ENCODE results near the gene SHROOM3. TPM values are rescaled to one million over a fixed set of nuclear protein-coding genes. Genes with fewer than 3 reads are reported as not detected.

The SHROOM3 gene
- total RNA-seq, 2 experiments from 2014 or later: not detected

DNA sequence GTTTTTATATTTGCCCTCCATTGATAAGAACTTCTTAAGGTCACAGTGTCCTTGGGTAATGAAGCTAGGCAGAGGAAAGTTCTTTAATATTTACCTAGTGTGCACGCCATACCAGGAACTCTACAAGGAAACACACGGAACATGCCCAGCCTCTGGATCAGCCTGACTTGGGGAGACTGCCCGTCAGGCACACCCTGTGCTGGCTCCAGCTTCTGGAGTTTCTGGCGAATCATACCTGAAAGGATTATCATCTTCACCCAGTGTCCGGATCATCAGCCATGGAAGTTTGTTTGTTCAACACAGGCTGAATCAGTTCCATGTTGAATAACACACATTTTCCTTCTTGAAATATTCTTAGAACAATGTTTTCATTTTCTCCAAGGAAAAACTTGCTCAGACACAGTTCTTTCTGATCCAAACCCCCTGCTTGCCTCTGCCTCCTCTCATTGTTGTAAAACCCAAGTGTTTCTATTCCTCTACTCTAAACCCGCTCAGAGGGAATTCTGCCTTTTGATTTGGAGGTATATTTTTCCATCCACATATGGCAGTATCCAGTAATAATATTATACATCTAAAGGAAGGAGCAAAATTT, 176.7 kb downstream of the SHROOM3 start:
- DNase-seq: no peak
- no peaks in the 10 kb centered on the region for H3K36me3 Mint-ChIP-seq (ENCODE audit: low read depth)
- H3K4me3 Mint-ChIP-seq: no peak overlapping the region
- no peaks in the 10 kb centered on the region for H3K4me1 Mint-ChIP-seq
- POLR2A ChIA-PET: no interaction called here
- H3K9me3 Mint-ChIP-seq: no peaks in the 10 kb centered on the region
- H3K27ac Mint-ChIP-seq: no peak overlapping the region
- CTCF ChIA-PET: no interaction called here
- peaks cover 19% of the 10 kb centered on the region for H3K27me3 Mint-ChIP-seq

DNA sequence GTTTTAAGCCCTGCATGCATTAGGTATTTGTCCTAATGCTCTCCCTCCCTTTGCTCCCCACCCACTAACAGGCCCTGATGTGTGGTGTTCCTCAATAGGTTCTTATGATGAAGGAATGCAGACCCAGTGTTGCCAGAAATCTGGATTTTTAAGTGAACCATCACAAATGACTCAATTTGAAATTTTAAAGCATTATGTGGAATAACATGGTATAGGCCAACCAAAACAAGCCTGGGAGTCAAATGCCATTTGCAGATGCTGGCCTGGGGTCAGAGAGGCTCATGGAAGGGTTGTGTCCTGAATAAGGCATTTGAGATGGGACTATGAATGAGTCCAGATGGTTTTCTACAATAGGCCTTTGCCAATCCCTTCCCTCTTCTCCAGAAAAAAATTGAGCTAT, 179.6 kb downstream of the SHROOM3 start:
- Mint-ChIP-seq H3K4me3 (no peak overlapping the region), H3K36me3 (ENCODE audit: low read depth) (no peaks in the 10 kb centered on the region), H3K4me1 (no peaks in the 10 kb centered on the region), H3K9me3 (no peaks in the 10 kb centered on the region), H3K27ac (no peak overlapping the region), H3K27me3 (peaks cover 27% of the 10 kb centered on the region)
- POLR2A ChIA-PET: no interaction called here
- CTCF ChIA-PET: no interaction called here
- no peak for DNase-seq

DNA sequence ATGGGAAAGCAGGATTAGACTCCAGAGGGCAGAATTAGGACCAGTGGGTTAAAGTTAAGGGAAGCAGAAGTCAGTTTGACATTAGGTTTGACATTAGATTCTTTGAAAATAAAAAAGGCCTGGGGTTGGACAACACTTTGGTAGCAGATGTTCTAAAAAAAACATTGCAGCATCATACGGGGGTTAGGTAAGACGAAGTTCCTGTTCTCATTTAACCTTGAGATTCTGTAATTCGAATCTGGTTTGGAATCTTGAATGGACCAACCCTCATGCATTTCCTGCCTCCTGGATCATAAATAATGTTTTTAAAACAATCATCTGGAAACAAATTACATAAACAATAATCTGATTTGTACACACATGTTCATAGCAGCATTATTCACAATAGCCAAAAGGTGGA, 181.0 kb downstream of the SHROOM3 start:
- H3K36me3 Mint-ChIP-seq (ENCODE audit: low read depth): no peaks in the 10 kb centered on the region
- DNase-seq: no peak
- no peaks in the 10 kb centered on the region for H3K4me1 Mint-ChIP-seq
- H3K27me3 Mint-ChIP-seq: peaks cover 29% of the 10 kb centered on the region
- no peak overlapping the region for H3K4me3 Mint-ChIP-seq
- H3K9me3 Mint-ChIP-seq: no peaks in the 10 kb centered on the region
- CTCF ChIA-PET: no interaction called here
- no peak overlapping the region for H3K27ac Mint-ChIP-seq
- POLR2A ChIA-PET: no interaction called here

DNA sequence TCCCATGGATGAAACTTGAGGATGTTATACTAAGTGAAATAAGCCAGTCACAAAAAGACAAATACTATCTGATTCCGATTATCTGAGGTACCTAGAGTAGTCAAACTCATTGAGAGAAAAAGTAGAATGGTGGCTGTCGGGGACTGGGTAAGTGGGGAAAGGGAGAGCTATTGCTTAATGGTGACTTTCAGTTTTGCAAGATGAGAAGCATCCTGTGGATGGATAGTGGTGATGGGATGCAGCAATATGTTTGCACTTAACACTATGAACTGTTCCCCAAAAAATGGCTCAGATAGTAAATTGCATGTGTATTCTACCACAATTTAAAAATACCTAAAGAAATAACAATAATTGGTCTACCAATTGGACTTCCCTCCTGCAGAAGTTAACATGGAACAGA, 181.5 kb downstream of the SHROOM3 start:
- Mint-ChIP-seq H3K9me3 (no peaks in the 10 kb centered on the region), H3K36me3 (ENCODE audit: low read depth) (no peaks in the 10 kb centered on the region), H3K27me3 (peaks cover 27% of the 10 kb centered on the region), H3K4me3 (no peak overlapping the region), H3K27ac (no peak overlapping the region), H3K4me1 (no peaks in the 10 kb centered on the region)
- no peak for DNase-seq
- ChIA-PET POLR2A (no interaction called here), CTCF (no interaction called here)

DNA sequence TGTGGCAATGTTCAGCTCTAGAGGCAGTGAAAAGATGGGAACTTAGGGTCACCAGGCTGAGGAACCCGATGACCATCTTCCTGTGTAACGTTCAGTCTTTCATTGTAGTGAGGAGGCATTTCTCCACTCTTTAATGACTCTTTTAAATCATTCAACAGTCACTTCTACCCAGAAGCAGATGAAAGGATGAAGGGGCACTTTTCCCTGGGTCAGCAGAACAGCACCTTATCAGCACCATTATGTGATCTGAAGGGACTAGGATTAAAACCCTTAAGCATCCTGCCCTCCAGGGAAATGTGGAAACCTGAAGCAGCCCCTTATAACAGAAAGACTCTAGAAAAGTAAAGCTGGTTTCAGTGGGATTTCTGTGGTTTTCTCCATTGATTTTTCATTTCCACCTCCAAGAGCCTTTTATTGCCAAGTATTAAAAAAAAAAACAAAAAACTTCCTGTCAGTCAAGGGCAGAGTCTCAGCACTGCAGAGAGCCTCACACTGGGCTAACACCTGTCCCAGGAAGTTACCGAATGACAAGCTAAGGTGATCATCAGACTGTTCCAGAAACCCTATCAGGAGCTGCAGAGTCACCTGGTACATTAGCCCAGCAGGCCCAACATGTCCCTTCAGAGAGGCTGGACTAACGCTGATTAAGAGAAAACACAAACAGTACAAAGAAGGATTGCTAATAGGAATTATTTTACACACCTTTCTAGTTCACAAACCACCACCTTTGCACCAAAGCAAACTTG, 185.9 kb downstream of the SHROOM3 start:
- CTCF ChIA-PET: no interaction called here
- POLR2A ChIA-PET: no interaction called here
- Mint-ChIP-seq H3K36me3 (ENCODE audit: low read depth) (no peaks in the 10 kb centered on the region), H3K27me3 (peaks cover 31% of the 10 kb centered on the region), H3K9me3 (no peaks in the 10 kb centered on the region), H3K27ac (no peak overlapping the region), H3K4me1 (no peaks in the 10 kb centered on the region), H3K4me3 (no peak overlapping the region)
- DNase-seq: no peak

DNA sequence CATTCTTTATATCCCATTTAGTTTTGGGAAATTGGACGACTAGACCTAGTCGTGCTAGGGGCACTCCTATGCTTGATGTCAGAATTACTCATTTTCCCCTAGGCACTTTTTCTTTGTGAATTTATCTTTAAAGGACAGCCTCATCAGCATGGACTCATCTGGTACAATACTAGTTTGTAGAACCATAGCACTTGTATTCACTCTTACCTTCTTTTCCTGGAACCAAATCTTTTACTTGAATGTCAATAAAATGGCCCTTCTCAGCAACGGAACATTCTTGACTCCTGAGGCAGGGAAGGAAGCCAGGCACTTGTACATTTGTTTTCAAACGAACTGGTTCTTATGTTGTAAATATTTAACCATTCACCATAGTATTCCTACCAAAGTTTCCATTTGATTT, 187.1 kb downstream of the SHROOM3 start:
- CTCF ChIA-PET: interaction anchor here (0.5 kb wide), 1 partner anchor 12 kb away, joined by 3 read pairs; no protein-coding TSS in a partner anchor
- POLR2A ChIA-PET: no interaction called here

DNA sequence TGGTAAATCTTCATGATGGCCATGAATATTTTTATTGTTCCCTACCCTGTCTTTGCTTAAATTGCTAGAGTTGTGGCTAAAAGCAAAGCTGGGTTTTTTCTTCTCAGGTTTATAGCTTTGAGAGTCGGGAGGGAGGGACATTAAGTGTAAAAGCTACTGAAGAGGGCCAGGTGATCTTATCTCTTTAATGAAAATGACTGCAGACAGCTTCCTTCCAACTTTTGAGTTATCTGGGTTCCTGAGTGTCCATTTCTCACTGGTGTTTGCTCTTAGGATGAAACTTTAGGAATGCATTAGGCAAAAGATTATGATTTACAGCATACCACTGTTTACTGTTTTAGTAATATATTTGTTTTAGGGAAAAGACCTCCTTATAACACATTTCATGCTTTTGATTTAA, 187.7 kb downstream of the SHROOM3 start:
- POLR2A ChIA-PET: no interaction called here
- Mint-ChIP-seq H3K9me3 (no peaks in the 10 kb centered on the region), H3K27me3 (peaks cover 29% of the 10 kb centered on the region), H3K27ac (no peak overlapping the region), H3K36me3 (ENCODE audit: low read depth) (no peaks in the 10 kb centered on the region), H3K4me3 (no peak overlapping the region), H3K4me1 (no peaks in the 10 kb centered on the region)
- CTCF ChIA-PET: interaction anchor here (0.5 kb wide), 1 partner anchor 11 kb away, joined by 3 read pairs; no protein-coding TSS in a partner anchor
- DNase-seq: no peak

More for the DNA sequence above, 187.1 kb downstream of the SHROOM3 start:
- H3K4me3 Mint-ChIP-seq: no peak overlapping the region
- no peak overlapping the region for H3K27ac Mint-ChIP-seq
- H3K27me3 Mint-ChIP-seq: peaks cover 29% of the 10 kb centered on the region
- H3K36me3 Mint-ChIP-seq (ENCODE audit: low read depth): no peaks in the 10 kb centered on the region
- DNase-seq: no peak
- H3K9me3 Mint-ChIP-seq: no peaks in the 10 kb centered on the region
- no peaks in the 10 kb centered on the region for H3K4me1 Mint-ChIP-seq

DNA sequence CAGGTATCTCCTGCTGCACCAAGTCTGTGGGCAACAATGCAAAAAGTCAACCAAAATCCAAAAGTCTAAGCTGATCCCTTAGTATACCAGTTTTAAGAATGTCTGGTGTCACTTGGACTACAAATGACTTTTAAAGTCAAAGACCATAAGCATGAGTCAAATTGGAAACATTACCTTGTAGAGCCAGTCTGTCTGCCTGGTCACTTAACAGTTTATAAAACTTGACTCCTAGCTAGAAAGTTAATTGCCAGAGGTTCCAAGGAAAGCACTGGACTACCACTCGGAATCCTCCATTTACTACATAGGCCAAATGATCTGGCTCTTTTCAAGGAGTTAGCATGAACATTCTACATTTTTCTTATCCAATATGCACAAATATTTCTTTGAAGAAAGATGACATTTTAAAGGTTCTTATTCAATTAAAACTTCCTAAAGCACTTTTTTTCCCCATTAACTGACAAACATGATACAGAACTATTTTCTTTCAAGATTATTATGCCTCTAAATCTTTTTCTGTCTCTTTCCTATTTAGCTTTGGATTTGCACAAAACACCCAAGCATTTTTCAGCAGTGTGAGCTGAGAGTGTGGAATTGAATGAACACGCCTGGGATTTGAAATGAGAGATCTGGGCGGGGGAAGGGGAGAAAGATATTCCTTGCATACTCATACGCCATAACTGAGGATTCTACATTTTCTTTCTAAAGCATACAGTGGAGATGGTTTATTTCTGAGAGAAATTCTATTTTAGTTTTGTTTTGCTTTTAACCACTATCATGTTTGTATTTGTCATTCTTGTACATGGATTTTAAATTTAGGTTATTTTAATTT, 188.4 kb downstream of the SHROOM3 start:
- DNase-seq: no peak
- no peaks in the 10 kb centered on the region for H3K4me1 Mint-ChIP-seq
- H3K27ac Mint-ChIP-seq: no peak overlapping the region
- no peaks in the 10 kb centered on the region for H3K36me3 Mint-ChIP-seq (ENCODE audit: low read depth)
- no peak overlapping the region for H3K4me3 Mint-ChIP-seq
- H3K9me3 Mint-ChIP-seq: no peaks in the 10 kb centered on the region
- H3K27me3 Mint-ChIP-seq: peaks cover 29% of the 10 kb centered on the region
- CTCF ChIA-PET: no interaction called here
- POLR2A ChIA-PET: no interaction called here

DNA sequence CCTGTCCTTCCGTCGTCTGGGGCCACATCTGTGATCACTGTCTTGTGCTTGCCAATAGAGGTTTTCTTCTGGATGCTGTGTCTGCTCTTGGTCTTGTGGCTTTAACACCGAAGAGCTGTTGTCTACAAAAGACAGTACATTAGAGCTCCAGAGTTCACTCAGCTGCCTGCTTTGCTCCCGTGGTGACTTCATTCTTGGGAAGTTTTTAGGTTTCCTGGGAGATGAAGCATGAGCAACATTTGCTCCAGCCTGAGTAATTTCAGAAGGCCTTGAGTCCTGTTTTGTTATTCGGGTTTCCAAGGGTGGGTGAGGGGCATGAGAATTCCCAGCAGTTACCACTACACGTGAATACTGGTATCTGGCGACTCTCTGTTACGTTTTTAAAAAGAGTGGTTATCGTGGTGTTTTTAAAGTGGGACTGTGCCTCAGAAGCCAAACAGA, 189.2 kb downstream of the SHROOM3 start:
- POLR2A ChIA-PET: no interaction called here
- CTCF ChIA-PET: no interaction called here
- Mint-ChIP-seq H3K4me1 (no peaks in the 10 kb centered on the region), H3K36me3 (ENCODE audit: low read depth) (no peaks in the 10 kb centered on the region), H3K9me3 (no peaks in the 10 kb centered on the region), H3K4me3 (no peak overlapping the region), H3K27ac (no peak overlapping the region), H3K27me3 (peaks cover 31% of the 10 kb centered on the region)
- DNase-seq: no peak

DNA sequence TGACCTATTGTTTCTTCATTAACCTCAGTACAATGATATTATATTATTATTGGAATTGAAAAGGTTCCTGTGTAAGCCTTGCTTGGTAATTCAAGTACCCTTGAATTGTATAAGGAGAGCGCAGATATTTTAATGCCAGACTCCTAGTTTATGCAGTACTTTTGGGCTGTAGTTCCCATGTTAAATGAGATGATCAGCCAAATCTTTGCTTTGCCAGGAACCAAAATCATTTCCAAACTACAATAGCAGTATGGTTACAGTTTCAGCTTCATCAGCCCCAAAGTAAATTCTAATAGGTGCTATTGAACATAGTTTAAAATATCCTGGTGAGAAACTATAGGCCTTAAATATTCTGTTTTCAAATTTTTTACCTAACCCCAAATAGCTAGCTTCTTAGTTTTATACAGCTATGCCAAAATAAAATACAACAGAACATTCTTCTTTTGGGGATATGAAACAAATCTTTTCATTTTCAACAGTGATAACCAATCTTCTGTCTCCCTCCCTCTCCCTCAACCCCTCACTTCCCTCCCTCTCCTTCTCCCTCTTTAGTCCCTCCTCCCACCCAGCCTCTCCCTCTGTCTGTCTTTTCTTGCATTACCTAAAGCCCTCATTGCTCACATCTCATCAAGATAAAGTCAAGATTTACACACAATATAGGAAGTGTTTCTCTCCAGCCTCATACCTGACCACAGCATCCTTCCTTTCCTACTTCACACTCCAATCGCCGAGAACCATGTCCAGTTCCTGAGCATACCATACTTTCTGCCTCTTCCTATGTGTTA, 190.1 kb downstream of the SHROOM3 start:
- Mint-ChIP-seq H3K4me1 (no peaks in the 10 kb centered on the region), H3K27me3 (peaks cover 33% of the 10 kb centered on the region), H3K4me3 (no peak overlapping the region), H3K27ac (no peak overlapping the region), H3K9me3 (no peaks in the 10 kb centered on the region), H3K36me3 (ENCODE audit: low read depth) (no peaks in the 10 kb centered on the region)
- POLR2A ChIA-PET: no interaction called here
- DNase-seq: no peak
- CTCF ChIA-PET: no interaction called here

DNA sequence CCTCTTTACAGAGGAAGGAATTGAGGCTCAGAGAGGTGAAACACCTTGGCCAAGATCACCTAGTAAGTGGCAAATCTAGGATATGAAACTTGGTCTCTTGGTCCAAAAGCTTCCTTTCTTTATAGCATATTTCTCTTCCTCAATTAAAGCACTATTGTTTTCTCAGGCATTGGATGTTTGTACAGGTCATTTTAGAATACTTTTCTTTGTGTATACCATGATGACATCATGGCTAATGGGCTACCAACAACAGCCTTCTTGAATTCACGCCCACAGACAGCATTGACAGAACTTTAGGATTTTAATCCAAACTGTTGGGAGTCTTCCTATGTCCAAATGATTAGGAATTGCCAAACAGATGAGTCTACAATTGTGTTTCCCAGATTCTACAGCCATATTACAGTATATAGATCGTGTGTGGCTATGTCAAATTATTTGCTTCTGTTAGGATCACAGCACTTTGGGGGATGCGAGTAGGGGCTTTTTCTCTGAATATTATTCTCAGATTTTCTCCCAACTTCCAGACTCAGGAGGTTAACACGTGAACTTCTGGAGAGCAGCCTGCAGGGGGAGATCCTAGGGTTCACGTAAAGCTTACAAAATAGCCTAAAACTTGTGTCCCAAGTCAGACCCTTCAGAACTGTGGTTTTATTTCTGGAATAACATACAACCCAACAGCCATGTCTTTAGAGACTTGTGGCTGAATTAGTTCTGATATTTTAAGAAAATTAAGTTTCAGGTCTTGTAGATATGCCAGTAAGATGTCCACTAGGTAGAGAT, 191.8 kb downstream of the SHROOM3 start:
- H3K27me3 Mint-ChIP-seq: peaks cover 41% of the 10 kb centered on the region
- no peak overlapping the region for H3K27ac Mint-ChIP-seq
- no peaks in the 10 kb centered on the region for H3K4me1 Mint-ChIP-seq
- H3K36me3 Mint-ChIP-seq (ENCODE audit: low read depth): no peaks in the 10 kb centered on the region
- ChIA-PET POLR2A (no interaction called here), CTCF (interaction anchor here (1.0 kb wide), 1 partner anchor 25 kb away, joined by 3 read pairs; no protein-coding TSS in a partner anchor)
- H3K4me3 Mint-ChIP-seq: no peak overlapping the region
- no peak for DNase-seq
- H3K9me3 Mint-ChIP-seq: no peaks in the 10 kb centered on the region

DNA sequence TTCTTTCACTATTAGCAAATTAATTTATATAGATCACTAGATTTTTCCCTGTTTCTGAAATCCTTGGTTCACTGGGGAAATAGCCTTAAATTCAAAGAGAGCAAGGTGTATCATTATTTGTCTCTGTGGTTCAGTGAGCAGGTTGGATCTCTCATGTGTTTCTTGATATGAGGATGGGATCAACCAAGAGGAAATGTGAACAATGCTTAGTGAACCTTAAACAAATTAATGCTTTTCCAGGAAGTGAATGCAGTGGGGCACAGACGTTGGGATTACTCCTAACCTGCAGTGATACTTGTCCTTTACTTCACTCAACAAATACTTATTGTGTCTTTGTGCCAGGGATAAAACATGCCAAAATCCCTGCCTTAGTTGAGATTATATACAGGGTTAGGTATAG, 193.2 kb downstream of the SHROOM3 start:
- DNase-seq: no peak
- Mint-ChIP-seq H3K4me1 (no peaks in the 10 kb centered on the region), H3K36me3 (ENCODE audit: low read depth) (no peaks in the 10 kb centered on the region), H3K9me3 (no peaks in the 10 kb centered on the region), H3K27me3 (peaks cover 37% of the 10 kb centered on the region), H3K4me3 (no peak overlapping the region), H3K27ac (no peak overlapping the region)
- ChIA-PET CTCF (no interaction called here), POLR2A (no interaction called here)
